CD4-positive, alpha-beta memory T cell (primary cell): Measurements from ENCODE around the gene SNX14. TPM values are rescaled to one million over a fixed set of nuclear protein-coding genes. Genes with fewer than 3 reads are reported as not detected.

ENCODE experiments used
- CTCF ChIA-PET: fragments of 350-600 bp; sonication (Branson Sonifier 250); formaldehyde crosslinking; loops from one replicate; lab custom pipeline; 2021; ENCODE audit warnings: inconsistent platforms; ENCODE audit not compliant: partially characterized antibody; lab: Charles Lee
- POLR2A ChIA-PET: fragments of 350-600 bp; sonication (Branson Sonifier 250); formaldehyde crosslinking; loops from one replicate; lab custom pipeline; 2021; ENCODE audit not compliant: partially characterized antibody; lab: Charles Lee
- DNase-seq, 5 donors: peaks; one replicate each; pipeline versions ENCODE4 v3.0.0 to v3.0.0-alpha.2; 2020 to 2022; ENCODE audit warnings: mixed read lengths in 1 of 5
- H3K27ac ChIP-seq: one replicate; pipeline ENCODE4 v1.7.0; 2013; ENCODE audit warnings: low read depth, low read length
- H3K27me3 ChIP-seq: 2 replicates; pipeline ENCODE4 v1.7.0; 2013; ENCODE audit warnings: mild to moderate bottlenecking, low read length, moderate library complexity; ENCODE audit not compliant: insufficient read depth
- H3K36me3 ChIP-seq: 2 replicates; pipeline ENCODE4 v1.7.0; 2013; ENCODE audit warnings: mild to moderate bottlenecking, low read length, moderate library complexity; ENCODE audit not compliant: insufficient read depth
- H3K4me1 ChIP-seq: 2 replicates; pipeline ENCODE4 v1.7.0; 2013; ENCODE audit warnings: mild to moderate bottlenecking, low read length, moderate library complexity; ENCODE audit not compliant: insufficient read depth
- H3K4me3 ChIP-seq, 2 donors: one replicate each; pipeline ENCODE4 v1.7.0; 2013; ENCODE audit warnings: low read length in 2 of 2, mild to moderate bottlenecking in 1 of 2
- H3K9me3 ChIP-seq, 2 donors: one replicate each; pipeline ENCODE4 v1.7.0; 2013; ENCODE audit warnings: low read length in 2 of 2, control low read depth in 1 of 2; ENCODE audit not compliant: control insufficient read depth in 1 of 2
- H3K27ac Mint-ChIP-seq, 7 donors: one replicate each; pipeline ENCODE4 v1.8.0; 2020 to 2021; ENCODE audit warnings: mixed read lengths in 7 of 7, mild to moderate bottlenecking in 6 of 7, inconsistent platforms in 3 of 7, moderate library complexity in 3 of 7
- H3K27me3 Mint-ChIP-seq, 2 donors: one replicate each; pipeline ENCODE4 v1.8.0; 2020 to 2021; ENCODE audit warnings: mixed read lengths in 2 of 2
- H3K36me3 Mint-ChIP-seq, 2 donors: one replicate each; pipeline ENCODE4 v1.8.0; 2020 to 2021; ENCODE audit warnings: mixed read lengths in 2 of 2, inconsistent platforms in 1 of 2, mild to moderate bottlenecking in 1 of 2
- H3K4me1 Mint-ChIP-seq, 4 donors: one replicate each; pipeline ENCODE4 v1.8.0; 2020 to 2021; ENCODE audit warnings: mixed read lengths in 4 of 4, mild to moderate bottlenecking in 1 of 4
- H3K4me3 Mint-ChIP-seq, 8 donors: one replicate each; pipeline ENCODE4 v1.8.0; 2020 to 2021; ENCODE audit warnings: mixed read lengths in 8 of 8, mild to moderate bottlenecking in 7 of 8, moderate library complexity in 6 of 8, inconsistent platforms in 3 of 8
- H3K9me3 Mint-ChIP-seq, 8 donors: one replicate each; pipeline ENCODE4 v1.8.0; 2020 to 2021; ENCODE audit warnings: mixed read lengths in 8 of 8, mild to moderate bottlenecking in 5 of 8, inconsistent platforms in 3 of 8, moderate library complexity in 1 of 8
- intact Hi-C: fragments of 100-400 bp; cut with micrococcal nuclease; formaldehyde crosslinking; loops from one replicate; pipeline ENCODE4 v1.15.1; 2023
- polyA plus RNA-seq, 2 donors: library from polyadenylated mRNA; unstranded; fragments of 300-500 nt; fragmentation: Illumina TruSeq; gene quantifications; one replicate each; pipeline ENCODE4 v1.2.3, GENCODE V29; 2021
- total RNA-seq, 2 experiments: library from RNA; stranded (reverse); gene quantifications; one replicate each; pipeline ENCODE4 v1.2.3, GENCODE V29; 2021

The SNX14 gene
- total and polyA plus RNA-seq, 4 experiments from 2014 or later: 42.6 to 70.3 (median 60.9) TPM

DNA sequence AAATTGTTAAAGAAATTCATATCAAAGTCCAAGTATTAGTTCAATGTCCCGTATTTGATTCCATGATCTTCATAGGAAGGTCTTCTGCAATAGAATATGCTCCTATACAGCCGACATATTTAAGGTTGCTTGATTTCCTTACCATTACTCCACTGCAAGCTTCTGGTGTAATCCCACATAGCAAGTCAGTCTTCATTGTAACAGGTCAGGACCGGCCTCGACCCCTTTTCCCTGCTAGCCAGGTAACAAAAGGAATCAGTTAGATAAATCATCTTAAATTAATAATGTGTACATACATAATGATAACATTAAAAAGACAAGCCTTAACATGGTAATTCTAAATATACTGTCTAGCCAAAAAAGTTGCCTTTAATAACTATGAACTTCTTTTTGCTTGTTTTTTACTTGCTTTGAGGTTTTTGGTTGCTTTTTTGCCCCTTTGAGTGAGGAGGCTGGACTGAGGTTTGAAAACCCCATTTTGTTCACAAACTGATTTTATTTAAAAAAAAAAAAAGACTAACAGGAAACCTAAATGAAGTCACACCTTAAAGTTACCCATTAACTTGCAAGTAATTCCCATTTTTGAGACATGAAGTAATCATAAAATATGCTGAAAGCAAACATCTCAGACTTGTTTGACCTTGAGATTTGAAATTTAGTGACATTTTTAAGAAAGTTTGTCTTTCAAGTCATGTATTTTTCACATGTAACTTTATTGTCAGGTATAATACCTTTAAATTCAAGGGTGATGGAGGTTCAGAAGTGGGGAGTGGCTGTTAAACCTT, 19.2 kb upstream of the SNX14 start:
- Histone ChIP-seq H3K4me1 (no peaks in the 10 kb centered on the region), H3K9me3 (no peaks in the 10 kb centered on the region), H3K27me3 (no peaks in the 10 kb centered on the region), H3K4me3 (no peak overlapping the region), H3K36me3 (peaks cover 58% of the 10 kb centered on the region), H3K27ac (no peak overlapping the region)
- H3K36me3 Mint-ChIP-seq: peaks cover 32 to 73% of the 10 kb centered on the region in 2 donors
- no peaks in the 10 kb centered on the region for H3K27me3 Mint-ChIP-seq
- H3K4me1 Mint-ChIP-seq: peaks cover 5 to 10% (median 7%) of the 10 kb centered on the region in 4 donors
- H3K4me3 Mint-ChIP-seq: no peak overlapping the region
- POLR2A ChIA-PET: interaction anchor here (1.0 kb wide), 1 partner anchor 66 kb away, joined by 6 read pairs; no protein-coding TSS in a partner anchor
- H3K9me3 Mint-ChIP-seq: no peaks in the 10 kb centered on the region
- intact Hi-C loops: no loop called here
- H3K27ac Mint-ChIP-seq: peak overlapping the region in 3 of 7 donors; percentile 19 to 42 (median 35)
- no peak for DNase-seq
- CTCF ChIA-PET: interaction anchor here (2.0 kb wide), 1 partner anchor 19 kb away, joined by 5 read pairs; the partner anchor contains the start of gene SNX14

DNA sequence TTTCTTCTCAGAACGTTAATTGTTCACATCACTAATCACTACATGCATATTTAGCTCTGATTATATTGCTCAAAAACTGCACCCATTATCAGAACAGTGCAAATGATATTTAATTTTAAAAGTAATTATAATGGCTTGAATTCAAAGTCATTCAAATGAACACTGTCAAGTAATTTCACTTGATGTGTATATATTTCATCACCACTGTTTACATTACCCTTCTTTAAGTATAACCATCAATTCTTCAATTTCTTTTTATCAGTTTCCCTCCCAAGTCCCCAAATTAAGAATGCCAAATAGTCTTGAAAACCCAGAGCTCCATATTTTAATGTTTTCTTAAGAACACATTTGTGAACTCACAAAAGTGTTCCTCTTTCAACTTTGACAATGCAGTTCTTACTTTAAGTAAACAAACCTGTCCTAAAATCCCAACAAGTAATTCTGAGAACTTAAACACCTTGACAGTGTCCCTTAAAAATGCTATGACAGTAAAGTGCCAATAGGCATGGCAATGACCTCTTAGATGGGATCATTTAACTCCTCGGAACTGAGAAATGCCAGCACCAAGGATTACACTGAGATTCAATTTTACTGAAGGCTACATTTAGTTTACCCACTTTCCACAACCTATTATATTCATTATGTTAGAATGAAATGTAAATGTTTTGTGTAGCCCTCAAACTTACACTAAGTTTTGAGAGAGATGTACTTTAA, 16.7 kb upstream of the SNX14 start:
- ChIA-PET CTCF (interaction anchor here (1.1 to 2.0 kb wide), 2 partner anchors 17 to 68 kb away, joined by 4 to 5 read pairs; partner anchors contain the start of gene SNX14), POLR2A (interaction anchor here (1.1 to 2.9 kb wide), 2 partner anchors 65 to 68 kb away, joined by 3 to 14 read pairs; no protein-coding TSS in a partner anchor)
- H3K4me3 ChIP-seq: no peak overlapping the region
- no peak overlapping the region for H3K4me3 Mint-ChIP-seq
- H3K27me3 Mint-ChIP-seq: no peaks in the 10 kb centered on the region
- no peak overlapping the region for H3K27ac ChIP-seq
- no peaks in the 10 kb centered on the region for H3K9me3 Mint-ChIP-seq
- H3K4me1 Mint-ChIP-seq: peaks cover 4 to 6% (median 5%) of the 10 kb centered on the region in 4 donors
- H3K27me3 ChIP-seq: no peaks in the 10 kb centered on the region
- no peak for DNase-seq
- H3K36me3 Mint-ChIP-seq: peaks cover 24 to 59% of the 10 kb centered on the region in 2 donors
- intact Hi-C loops: no loop called here
- H3K27ac Mint-ChIP-seq: peak overlapping the region in 2 of 7 donors; percentile 31 to 77
- no peaks in the 10 kb centered on the region for H3K4me1 ChIP-seq
- H3K36me3 ChIP-seq: peaks cover 38% of the 10 kb centered on the region
- no peaks in the 10 kb centered on the region for H3K9me3 ChIP-seq

DNA sequence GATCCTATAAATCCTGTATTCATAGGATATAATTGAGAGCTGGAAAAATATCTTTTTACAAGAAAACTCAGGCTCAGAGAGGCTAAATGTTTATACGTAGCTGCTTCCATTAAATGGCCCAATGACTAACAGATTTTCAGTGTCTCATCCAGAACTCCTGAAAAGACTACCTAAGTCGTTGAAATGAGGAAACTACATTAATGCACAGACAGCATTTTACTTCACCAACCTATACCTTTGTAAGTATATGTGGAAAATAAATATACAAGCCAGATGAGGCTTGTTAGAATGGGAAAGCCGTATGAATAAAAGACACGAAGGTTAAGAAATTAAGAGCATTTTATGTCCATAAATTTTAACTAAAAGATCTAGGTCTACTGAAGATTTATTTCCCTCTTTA, 8.4 kb upstream of the SNX14 start:
- H3K27ac ChIP-seq: no peak overlapping the region
- no peak overlapping the region for H3K4me3 Mint-ChIP-seq

DNA sequence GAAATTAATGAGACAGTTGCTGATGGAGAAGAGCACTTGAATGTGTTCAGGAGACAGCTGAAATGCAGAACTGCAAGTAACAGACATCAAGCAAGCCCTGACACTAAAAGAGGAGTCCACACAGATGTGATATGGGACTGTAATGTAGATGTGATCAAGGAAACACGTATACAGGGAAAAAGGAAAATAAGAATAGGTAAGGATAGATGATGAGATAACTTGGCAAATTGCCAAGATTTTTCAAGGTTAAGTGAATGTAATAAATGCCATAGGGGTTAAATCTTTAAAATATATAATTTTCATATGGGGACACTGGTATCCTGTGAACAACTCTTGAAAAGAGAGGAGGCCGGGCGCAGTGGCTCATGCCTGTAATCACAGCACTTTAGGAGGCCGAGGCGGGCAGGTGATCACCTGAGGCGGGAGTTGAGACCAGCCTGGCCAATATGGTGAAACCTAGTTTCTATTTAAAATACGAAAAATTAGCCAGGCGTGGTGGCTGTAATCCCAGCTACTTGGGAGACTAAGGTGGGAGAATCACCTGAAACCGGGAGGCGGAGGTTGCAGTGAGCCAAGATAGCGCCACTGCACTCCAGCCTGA, 7.2 kb upstream of the SNX14 start:
- H3K4me3 ChIP-seq: no peak overlapping the region
- no peak overlapping the region for H3K27ac ChIP-seq
- H3K27me3 ChIP-seq: no peaks in the 10 kb centered on the region
- intact Hi-C loops: no loop called here
- H3K36me3 Mint-ChIP-seq: peaks cover 0 to 7% of the 10 kb centered on the region in 2 donors
- H3K4me3 Mint-ChIP-seq: no peak overlapping the region
- no peak for DNase-seq
- ChIA-PET CTCF (interaction anchor here (0.6 kb wide), 1 partner anchor 183 kb away, joined by 3 read pairs; no protein-coding TSS in a partner anchor), POLR2A (interaction anchor here (1.2 kb wide), 1 partner anchor 38 kb away, joined by 4 read pairs; no protein-coding TSS in a partner anchor)
- H3K9me3 ChIP-seq: no peaks in the 10 kb centered on the region
- H3K36me3 ChIP-seq: no peaks in the 10 kb centered on the region
- peaks cover 0 to 1% (median 0%) of the 10 kb centered on the region in 8 donors for H3K9me3 Mint-ChIP-seq
- peaks cover 0 to 6% (median 3%) of the 10 kb centered on the region in 4 donors for H3K4me1 Mint-ChIP-seq
- no peaks in the 10 kb centered on the region for H3K4me1 ChIP-seq
- H3K27me3 Mint-ChIP-seq: no peaks in the 10 kb centered on the region
- peak overlapping the region in 5 of 7 donors; percentile 39 to 86 (median 78) for H3K27ac Mint-ChIP-seq

More for the DNA sequence above, 8.4 kb upstream of the SNX14 start:
- POLR2A ChIA-PET: interaction anchor here (0.7 to 0.9 kb wide), 2 partner anchors 9 to 72 kb away, joined by 3 read pairs; no protein-coding TSS in a partner anchor
- no peaks in the 10 kb centered on the region for H3K27me3 Mint-ChIP-seq
- H3K4me3 ChIP-seq: no peak overlapping the region
- CTCF ChIA-PET: interaction anchor here (0.6 kb wide), 1 partner anchor 127 kb away, joined by 3 read pairs; no protein-coding TSS in a partner anchor
- H3K9me3 ChIP-seq: no peaks in the 10 kb centered on the region
- intact Hi-C loops: no loop called here
- peaks cover 0 to 7% of the 10 kb centered on the region in 2 donors for H3K36me3 Mint-ChIP-seq
- peak overlapping the region in 1 of 7 donors; percentile 31 for H3K27ac Mint-ChIP-seq
- H3K4me1 Mint-ChIP-seq: peaks cover 0 to 6% (median 2%) of the 10 kb centered on the region in 4 donors
- H3K4me1 ChIP-seq: no peaks in the 10 kb centered on the region
- no peaks in the 10 kb centered on the region for H3K36me3 ChIP-seq
- H3K9me3 Mint-ChIP-seq: peaks cover 0 to 1% (median 0%) of the 10 kb centered on the region in 8 donors
- no peak for DNase-seq
- H3K27me3 ChIP-seq: no peaks in the 10 kb centered on the region

DNA sequence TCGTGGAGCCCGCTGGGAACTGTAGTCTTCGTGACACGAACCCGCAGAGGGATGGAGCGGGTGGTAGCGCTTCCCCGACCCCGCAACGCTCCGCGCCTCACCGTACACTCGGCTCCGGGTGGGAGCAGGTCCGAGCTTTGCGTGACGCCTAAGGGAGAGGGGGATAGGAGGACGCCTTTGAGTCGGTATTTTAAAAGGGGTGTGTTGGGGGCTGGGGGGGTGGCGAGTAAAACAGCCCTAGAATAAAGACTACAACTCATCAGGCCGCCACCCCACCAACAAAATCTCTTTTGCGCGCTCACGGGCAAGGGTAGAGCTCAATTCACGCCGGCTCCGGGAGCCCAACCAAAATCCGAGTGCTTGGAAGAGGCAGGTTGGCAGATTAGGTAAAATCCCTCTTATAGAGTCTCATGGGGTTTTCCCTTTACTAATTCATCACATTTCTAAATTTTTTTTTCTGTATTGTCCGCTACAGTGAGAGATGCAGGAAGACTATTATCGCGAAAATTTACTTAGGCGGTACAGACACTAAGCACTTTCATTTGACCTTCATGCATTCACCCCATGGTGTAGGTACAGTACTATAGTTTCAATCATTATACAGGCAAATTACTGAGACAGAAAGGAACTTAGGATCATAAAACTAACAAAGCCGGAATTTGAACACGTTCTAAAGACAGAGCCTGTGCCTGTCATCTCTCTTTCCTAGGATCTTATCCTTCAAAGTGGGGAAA, 706 bp upstream of the SNX14 start:
- Histone ChIP-seq H3K9me3 (no peaks in the 10 kb centered on the region), H3K4me3 (peak overlapping the region; percentile 59 to 86), H3K36me3 (no peaks in the 10 kb centered on the region), H3K4me1 (peaks cover 28% of the 10 kb centered on the region), H3K27ac (peak overlapping the region; percentile 83), H3K27me3 (no peaks in the 10 kb centered on the region)
- H3K9me3 Mint-ChIP-seq: peaks cover 0 to 4% (median 0%) of the 10 kb centered on the region in 8 donors
- H3K27ac Mint-ChIP-seq: peak overlapping the region; percentile 96 to 99 (median 98)
- CTCF ChIA-PET: interaction anchor here (0.9 to 2.2 kb wide), 6 partner anchors 10 to 83 kb away, joined by 3 to 17 read pairs (median 4); no protein-coding TSS in a partner anchor
- peaks cover 27 to 53% (median 38%) of the 10 kb centered on the region in 4 donors for H3K4me1 Mint-ChIP-seq
- peak in 4 of 5 donors; percentile 39 to 82 (median 42) for DNase-seq
- POLR2A ChIA-PET: interaction anchor here (0.6 to 7.5 kb wide), 12 partner anchors 9 to 84 kb away, joined by 3 to 162 read pairs (median 8); partner anchors contain the start of gene SYNCRIP
- H3K36me3 Mint-ChIP-seq: peaks cover 10 to 29% of the 10 kb centered on the region in 2 donors
- no peaks in the 10 kb centered on the region for H3K27me3 Mint-ChIP-seq
- peak overlapping the region; percentile 92 to 98 (median 96) for H3K4me3 Mint-ChIP-seq
- intact Hi-C loops: loop anchor here (1.0 to 5.0 kb wide), 4 partner anchors 48 to 1367 kb away; partner anchors contain the start of genes CEP162 and SYNCRIP

DNA sequence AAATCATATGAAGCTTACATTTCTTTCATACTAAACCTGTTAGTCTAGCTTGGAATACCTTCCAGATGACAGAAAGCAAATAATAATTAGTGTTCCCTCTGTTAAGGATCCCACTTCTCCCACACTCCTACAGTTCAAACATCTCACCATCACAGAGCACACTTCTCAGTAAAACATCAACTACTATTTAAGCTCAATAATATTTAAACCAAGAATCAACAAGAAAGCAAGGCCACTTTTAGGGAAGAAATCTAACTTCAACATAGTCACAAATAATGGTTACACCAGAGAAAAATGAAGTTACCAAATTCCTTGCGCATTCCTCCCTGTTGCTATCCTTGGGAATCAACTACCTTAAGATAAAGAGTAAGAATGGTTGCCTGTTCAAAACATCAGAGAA, 1.6 kb downstream of the SNX14 start:
- Mint-ChIP-seq H3K9me3 (peaks cover 0 to 4% (median 0%) of the 10 kb centered on the region in 8 donors), H3K4me1 (peaks cover 32 to 63% (median 46%) of the 10 kb centered on the region in 4 donors), H3K4me3 (peak overlapping the region; percentile 92 to 98 (median 96)), H3K36me3 (peaks cover 24 to 34% of the 10 kb centered on the region in 2 donors), H3K27me3 (no peaks in the 10 kb centered on the region), H3K27ac (peak overlapping the region; percentile 10 to 99 (median 78))
- H3K4me1 ChIP-seq: peaks cover 33% of the 10 kb centered on the region
- H3K9me3 ChIP-seq: no peaks in the 10 kb centered on the region
- no peak overlapping the region for H3K27ac ChIP-seq
- H3K36me3 ChIP-seq: no peaks in the 10 kb centered on the region
- no peaks in the 10 kb centered on the region for H3K27me3 ChIP-seq
- DNase-seq: no peak
- no peak overlapping the region for H3K4me3 ChIP-seq
- intact Hi-C loops: loop anchor here (5.0 kb wide), 2 partner anchors 55 to 1365 kb away; partner anchors contain the start of gene CEP162
- CTCF ChIA-PET: interaction anchor here (0.7 to 2.7 kb wide), 4 partner anchors 17 to 58 kb away, joined by 3 to 17 read pairs (median 3); no protein-coding TSS in a partner anchor
- POLR2A ChIA-PET: interaction anchor here (5.5 to 7.5 kb wide), 3 partner anchors 49 to 86 kb away, joined by 41 to 162 read pairs (median 156); partner anchors contain the start of gene SYNCRIP
